Pulmonary artery endothelial cell (primary cell): ENCODE results near the gene SMIM5. TPM values are rescaled to one million over a fixed set of nuclear protein-coding genes. Genes with fewer than 3 reads are reported as not detected.
"Not testable (repeated sequence)": the region's sequence is repeated elsewhere in the genome, so short reads cannot be mapped to it uniquely, and the experiment has no call there.

Experiments
- DNase-seq: peaks from one replicate; pipeline ENCODE4 v3.0.0-alpha.2; 2011; ENCODE audit warnings: low read depth, low spot score
- total RNA-seq: library from RNA; depleted of rRNA; stranded (reverse); fragments of >200 nt; gene quantifications from 2 replicates; pipeline ENCODE4 v1.2.3, GENCODE V29; 2014

The SMIM5 gene
- total RNA-seq, 1 donor from 2014 or later = not detected

GRCh38 chr17:75624714-75625345 lies 8.4 kb upstream of the SMIM5 start:
- no peak for DNase-seq

- DNase-seq = no peak
Observed at GRCh38 chr17:75625813-75626486, 7.3 kb upstream of the SMIM5 start.

- no peak for DNase-seq
Observed at GRCh38 chr17:75626496-75627038, 6.7 kb upstream of the SMIM5 start.

DNA sequence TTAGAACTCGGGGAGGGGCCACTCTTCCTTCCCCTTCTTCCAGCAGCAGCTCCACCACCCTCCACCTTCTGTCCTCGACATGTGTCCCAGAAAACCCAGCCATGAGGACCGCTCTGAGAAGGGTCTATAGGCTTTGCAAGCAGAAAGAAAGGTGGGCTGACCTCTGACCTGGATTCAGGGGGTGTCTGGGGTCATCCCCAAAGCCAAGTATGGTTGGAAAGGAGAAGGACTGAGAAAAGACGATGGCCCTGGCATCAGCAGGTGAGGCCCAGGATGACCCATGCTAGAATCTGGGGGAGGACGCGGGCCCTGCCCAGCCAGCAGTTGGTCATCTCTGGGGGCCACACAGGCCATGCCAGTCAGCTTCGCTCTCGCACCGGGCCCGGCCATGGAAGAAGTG lies 6.1 kb upstream of the SMIM5 start:
- no peak for DNase-seq

DNA sequence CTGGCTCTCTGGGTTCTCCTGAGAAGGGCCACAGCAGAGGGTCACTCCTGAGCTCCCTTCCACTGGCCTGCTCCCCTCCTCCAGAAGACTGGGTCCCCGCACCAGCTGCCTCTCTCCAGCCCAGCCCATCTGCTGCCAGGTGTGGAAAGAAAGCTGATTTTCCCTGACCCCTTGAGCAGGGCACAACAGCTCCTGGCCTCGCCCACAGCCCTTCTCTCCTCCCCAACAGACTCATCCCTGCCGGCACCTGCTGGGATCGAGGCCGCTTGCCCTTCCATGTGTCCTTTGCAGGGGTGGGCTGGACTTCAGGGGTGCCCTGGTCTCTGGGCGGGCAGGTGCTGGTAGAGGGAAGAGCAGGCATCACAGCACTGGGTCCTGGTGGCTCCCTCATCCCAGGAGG lies 4.8 kb upstream of the SMIM5 start:
- no peak for DNase-seq

GRCh38 chr17:75629157-75629556 lies 4.1 kb upstream of the SMIM5 start:
- DNase-seq = no peak

DNA sequence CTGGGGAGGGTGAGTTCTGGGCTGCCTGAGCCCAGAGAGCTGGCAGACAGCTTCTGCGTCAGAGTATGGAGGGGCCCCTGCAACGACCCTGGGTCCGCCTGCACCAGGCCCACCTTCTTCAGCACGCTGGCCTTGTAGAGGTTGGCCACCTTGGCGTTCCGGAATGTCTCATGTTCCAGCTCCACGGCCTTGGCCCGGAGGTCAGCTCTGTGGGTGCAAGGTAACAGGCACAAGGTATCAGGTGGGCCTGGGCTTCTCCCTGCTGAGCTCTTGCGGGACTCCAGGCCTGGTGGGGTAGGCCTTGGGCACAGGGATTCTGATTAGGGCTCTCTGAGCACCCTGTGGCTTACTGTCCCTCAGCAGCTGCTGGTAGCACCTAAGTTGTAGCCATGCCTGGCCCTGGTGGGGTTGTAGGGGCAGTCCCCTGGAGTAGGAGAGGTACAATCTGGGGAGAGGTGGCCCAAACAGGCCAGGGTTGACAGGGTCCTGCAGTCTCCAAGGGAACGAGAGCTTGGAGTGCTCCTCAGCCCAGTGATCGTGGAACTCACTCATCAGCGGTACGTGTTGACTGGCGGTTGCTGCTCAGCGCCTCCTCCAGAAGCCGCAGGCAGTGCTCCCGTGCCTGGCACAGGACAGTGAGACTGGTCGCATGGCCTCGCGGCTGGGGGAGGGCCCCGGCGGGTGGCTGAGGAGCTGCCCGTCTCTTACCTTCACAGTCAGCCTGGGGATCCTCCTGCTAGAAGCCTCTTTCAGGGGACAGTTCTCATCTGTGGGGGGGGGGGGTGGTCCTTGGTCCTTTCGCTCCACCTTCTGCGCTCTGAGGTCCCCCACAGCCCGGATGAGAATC lies 2.9 kb upstream of the SMIM5 start:
- no peak for DNase-seq

- no peak for DNase-seq
Observed at GRCh38 chr17:75631353-75631752, 1.9 kb upstream of the SMIM5 start.

DNA sequence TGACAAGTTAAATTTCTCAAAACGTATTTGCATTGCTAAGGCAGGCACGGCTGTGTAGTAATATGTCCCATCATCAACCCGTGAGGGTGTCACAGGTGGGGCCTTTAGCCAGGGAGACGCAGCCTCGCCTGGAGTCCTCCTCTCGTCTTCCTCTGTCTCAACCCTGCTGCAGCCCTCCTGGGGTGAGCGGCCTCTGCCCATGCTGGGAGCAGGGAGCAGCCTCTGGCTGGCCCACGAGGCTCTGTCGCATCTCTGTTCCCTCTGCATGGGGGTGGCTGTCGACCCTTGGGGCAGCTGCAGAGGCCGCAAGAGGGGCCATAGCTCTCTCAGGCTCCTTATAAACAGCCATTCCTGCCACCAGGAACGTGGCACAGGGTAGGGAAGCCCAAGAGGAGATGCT lies 806 bp upstream of the SMIM5 start:
- DNase-seq = no peak

- DNase-seq = peak; percentile 57
Observed at GRCh38 chr17:75633486-75634375, 497 bp downstream of the SMIM5 start.

GRCh38 chr17:75634376-75634740 lies 1.1 kb downstream of the SMIM5 start:
- DNase-seq = no peak

GRCh38 chr17:75634754-75635609 lies 1.7 kb downstream of the SMIM5 start:
- no peak for DNase-seq

GRCh38 chr17:75635610-75636202 lies 2.5 kb downstream of the SMIM5 start:
- DNase-seq = no peak

- no peak for DNase-seq
Observed at GRCh38 chr17:75636381-75637142, 3.3 kb downstream of the SMIM5 start.

DNA sequence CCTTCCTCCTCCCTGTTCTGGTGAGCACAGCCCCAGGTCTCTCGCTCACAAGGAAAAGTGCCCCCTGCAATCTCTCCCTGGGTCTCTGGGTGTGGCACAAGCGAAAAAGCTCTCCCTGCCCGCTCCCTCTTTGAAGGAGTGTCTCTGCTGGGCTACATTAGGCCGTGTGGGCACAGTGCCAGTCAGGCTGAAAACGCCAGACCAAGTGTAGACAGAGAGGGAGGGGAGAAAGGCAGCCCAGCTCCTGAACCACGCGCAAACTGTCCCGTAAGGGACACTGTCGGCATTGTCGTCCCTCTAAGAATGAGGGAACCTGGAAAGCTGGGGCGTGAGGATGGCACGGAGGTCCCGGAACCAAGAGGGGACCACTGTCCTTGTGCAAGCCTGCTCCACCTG lies 3.9 kb downstream of the SMIM5 start:
- DNase-seq = no peak

GRCh38 chr17:75637551-75637950 lies 4.3 kb downstream of the SMIM5 start:
- DNase-seq = no peak

GRCh38 chr17:75638039-75638438 lies 4.8 kb downstream of the SMIM5 start:
- DNase-seq = not testable (repeated sequence)

GRCh38 chr17:75638893-75639292 lies 5.7 kb downstream of the SMIM5 start:
- DNase-seq = no peak

- no peak for DNase-seq
Observed at GRCh38 chr17:75639327-75639726, 6.1 kb downstream of the SMIM5 start.
